HG02885 (cell line): Measurements from ENCODE around the gene HOXC9.
A peak's percentile ranks its signal among the peaks of the same experiment; 100 is the strongest.

Experiments used
- ATAC-seq: cut with Tn5 transposase; IDR thresholded peaks from one replicate; pipeline ENCODE4 v1.9.1; 2021; ENCODE audit warnings: mild to moderate bottlenecking; ENCODE audit not compliant: unreplicated experiment, poor library complexity

The HOXC9 gene

GRCh38 chr12:53975064-53975471 lies 24.9 kb upstream of the HOXC9 start:
- ATAC-seq = no peak

GRCh38 chr12:53975479-53976152 lies 24.3 kb upstream of the HOXC9 start:
- no peak for ATAC-seq

GRCh38 chr12:53976172-53976822 lies 23.7 kb upstream of the HOXC9 start:
- no peak for ATAC-seq

DNA sequence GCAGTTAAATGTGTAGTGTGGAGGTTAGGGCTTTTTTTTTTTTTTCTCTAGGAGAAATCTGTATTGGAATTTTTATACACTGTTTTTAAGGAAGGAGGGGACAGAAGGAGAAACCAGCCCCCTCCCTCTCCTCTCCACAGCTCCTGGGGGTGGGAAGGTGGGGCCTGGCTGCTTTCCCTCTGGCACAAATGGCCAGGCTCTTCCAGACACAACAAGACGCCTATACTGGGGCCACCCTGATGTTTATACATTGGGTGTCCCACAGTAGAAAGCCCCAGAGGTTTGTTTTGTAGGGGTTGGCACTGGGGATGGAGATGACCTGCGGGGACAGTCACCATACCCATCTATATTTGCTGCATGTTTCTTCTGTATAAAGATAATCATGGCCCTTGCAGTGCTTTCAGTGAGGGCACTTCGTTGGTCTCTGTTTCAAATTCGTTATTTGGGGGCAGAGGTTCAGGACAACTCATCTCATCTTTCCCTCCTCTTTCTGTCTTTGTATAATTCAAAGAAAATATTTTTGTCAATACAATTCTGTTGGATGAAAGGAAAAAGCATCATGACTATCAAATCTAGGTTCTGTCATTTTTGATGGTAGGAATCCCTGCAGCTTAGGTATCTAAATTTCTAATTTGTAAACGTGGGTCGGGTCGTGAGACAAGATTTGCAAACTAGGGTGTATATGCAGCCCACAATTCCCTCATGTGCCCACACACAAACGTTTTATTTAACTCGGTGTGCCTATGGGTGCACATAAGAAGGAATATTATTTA lies 23.0 kb upstream of the HOXC9 start:
- no peak for ATAC-seq

- ATAC-seq = no peak
Measured at GRCh38 chr12:53977596-53978445, 22.1 kb upstream of the HOXC9 start.

DNA sequence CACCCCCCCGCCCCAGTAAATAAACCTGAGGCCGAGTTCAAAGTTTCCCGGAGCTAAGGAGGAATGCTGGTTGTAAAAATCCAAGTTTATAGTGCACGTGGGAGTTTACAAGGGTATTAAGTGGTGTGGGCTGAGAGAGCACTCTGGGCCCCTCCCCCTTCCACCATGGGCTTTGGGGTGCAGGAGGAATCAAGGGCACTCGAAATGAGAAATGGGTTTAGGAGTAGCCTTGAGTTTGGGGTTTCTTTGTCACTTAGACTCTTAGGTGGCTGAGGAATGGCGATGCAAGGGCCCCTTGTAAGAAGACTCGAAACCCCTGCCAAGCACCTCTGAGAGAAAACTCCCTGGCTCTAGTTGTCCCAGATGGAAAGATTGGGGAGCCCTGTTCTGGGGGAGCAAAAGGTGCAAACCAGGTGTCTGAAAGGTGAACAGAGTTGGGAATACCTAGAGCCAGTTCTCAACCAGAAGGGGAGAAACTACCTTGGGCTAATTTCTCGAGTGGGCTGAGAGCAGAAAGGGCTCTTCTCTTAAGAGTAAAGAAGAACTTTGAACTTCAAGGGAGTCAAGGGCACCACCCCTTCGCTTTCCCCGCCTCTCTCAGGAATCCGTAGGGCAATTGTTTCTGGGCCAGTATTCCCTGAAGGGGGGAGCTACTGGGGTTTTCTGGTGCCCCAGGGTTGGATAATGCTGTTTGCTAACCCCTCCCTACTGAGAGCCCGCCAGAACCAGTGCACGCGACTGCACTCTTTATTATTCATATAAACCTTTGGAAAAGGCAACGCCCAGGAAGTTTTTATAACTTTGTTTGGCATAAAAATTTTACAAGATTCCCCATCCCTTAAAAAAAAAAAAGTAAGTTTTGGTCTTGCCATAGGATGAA lies 21.2 kb upstream of the HOXC9 start:
- ATAC-seq = no peak

DNA sequence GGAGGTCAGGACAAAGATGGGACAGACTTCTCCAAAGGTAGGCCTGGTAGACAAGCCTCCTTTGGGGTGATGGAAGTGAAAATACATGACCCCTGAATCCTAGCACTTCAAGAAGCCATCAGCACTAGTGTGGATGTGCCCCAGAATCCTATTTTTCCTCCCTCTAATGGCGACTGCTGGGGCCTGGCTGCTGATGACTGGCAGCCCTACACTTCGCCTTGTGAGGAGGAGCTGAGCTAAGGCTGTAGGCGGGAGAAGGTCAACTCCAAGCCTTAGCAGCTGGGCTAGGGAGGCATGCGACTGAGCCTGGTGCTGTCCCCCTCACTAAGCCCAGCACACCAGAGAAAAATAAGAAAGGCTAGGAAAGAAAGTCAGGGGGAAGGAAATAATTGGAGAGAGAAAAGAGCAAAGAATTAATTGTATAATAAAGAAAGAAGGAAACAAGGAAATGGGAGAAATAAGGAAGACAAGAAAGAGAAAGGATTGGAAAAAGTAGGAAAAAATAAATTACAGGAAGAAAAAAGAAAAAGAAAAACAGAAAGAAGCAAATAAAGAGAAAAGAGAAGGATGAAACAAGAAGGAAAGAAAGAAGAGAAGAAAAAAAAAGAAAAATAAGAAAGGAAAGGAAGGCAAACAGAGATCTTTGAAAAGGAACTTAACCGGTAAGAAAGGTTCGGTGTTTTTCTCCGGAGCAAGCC lies 19.7 kb upstream of the HOXC9 start:
- no peak for ATAC-seq

GRCh38 chr12:53980802-53981496 lies 19.0 kb upstream of the HOXC9 start:
- no peak for ATAC-seq

DNA sequence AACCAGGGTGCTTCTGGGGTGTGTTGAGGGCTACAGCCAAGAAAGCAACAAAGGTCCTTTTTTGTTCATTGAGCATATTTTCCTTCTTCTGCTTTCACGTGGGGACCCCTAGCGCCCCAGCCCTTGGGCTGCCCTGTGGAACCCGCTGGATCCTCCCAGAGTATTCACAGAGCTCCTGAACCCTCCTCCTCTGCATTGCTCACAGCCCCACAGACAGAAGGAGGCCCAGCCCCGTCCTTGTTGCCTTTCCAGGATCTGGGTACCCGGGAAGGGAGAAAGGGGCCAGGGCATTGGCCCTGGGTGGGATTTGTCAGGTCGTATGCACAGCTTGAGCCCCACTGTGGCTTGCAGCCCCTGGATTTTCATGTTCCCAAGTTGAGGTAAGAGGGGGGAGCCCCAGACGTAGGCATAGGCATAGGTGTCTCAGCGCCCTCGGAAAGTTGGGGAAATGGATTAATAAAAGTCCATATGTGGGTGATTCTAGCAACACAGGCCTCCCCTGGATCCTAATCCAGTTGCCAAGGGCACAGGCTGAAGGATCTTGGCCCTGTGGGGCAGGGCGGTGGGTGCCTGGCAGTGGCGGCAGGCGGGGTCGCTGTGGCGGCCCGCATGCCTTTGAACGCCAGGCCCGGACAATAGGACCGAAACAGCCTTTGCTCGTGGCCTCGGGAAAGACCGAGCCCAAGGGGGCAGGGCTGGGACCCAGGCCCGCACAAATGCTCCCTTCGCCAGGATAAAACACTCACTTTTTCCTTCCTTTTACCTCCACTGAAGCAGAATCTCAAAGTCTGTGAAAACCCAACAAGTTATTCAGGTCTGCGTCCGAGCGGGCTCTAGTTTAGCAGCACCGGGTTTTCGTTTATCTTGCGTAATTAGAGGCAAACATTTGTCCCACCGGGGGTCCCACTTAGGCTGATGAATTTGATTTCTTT lies 18.1 kb upstream of the HOXC9 start:
- no peak for ATAC-seq

DNA sequence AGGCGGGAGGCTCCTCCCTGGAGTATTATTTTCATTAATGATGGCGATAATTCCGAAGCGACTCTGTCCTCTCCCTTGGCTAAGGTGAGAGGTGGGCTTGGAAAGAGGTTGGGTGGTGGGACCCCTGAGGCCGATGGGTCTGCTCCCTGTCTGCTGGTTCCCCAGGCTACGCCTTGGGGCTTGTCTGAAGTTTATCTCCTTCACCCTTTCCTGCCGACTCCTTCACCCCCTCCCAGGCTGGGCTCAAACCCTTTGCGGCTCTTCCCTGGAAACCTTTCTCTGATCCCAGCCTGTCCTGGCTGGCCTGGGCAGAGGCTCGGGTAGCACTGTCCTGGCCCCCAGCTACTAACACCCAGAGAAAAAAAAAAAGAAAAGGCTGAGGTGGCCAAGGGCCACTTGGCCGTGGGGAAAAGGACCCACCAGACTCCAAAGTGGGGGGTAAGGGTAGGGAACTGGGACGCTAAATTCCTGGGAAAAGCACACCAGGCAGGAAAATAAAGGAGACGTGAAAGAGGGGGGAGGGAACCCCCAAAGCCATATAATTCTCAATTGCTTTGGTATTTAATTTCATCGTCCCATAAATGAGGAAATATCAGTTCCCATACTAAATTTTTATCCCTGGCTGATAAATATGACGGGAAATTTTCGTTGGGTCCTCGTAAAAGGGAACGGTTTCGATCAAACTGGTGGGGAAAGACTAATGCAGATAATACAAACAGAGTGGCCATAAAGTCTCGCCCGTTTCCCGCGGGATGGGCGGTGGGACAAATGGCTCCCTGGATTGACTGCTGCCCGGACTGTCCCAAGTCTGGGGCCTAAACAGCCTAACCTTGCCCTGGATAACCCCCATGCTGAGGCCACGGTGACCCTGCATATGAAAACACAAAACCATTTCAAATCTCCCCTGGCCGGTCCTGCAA lies 17.1 kb upstream of the HOXC9 start:
- ATAC-seq = no peak

GRCh38 chr12:53983568-53983949 lies 16.4 kb upstream of the HOXC9 start:
- ATAC-seq = no peak

GRCh38 chr12:53983950-53984572 lies 15.9 kb upstream of the HOXC9 start:
- no peak for ATAC-seq

DNA sequence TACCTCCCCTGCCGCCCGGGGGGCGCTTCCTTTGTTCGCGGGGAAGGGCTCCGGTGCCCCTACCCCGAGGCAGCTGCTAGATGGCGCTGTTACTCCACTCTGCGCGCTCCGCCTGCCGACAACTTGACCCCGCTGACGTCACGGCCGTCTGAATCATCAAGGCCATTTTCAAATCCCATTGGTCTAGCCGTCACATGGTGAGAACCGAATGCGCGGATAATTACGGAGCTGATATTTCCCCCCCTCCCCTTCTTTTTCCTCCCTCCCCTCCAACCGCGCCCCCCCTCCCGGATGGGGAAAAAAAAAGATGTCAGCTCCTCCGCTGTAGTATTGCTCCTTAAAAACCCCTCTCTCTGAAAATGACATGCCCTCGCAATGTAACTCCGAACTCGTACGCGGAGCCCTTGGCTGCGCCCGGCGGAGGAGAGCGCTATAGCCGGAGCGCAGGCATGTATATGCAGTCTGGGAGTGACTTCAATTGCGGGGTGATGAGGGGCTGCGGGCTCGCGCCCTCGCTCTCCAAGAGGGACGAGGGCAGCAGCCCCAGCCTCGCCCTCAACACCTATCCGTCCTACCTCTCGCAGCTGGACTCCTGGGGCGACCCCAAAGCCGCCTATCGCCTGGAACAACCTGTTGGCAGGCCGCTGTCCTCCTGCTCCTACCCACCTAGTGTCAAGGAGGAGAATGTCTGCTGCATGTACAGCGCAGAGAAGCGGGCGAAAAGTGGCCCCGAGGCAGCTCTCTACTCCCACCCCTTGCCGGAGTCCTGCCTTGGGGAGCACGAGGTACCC lies 14.9 kb upstream of the HOXC9 start, which contains the start of gene HOXC10:
TSS of gene HOXC10 (plus strand) at position 246 of the 791 bp plus-strand sequence. CDS start at position 360, 114 bp downstream.
- peak; percentile 76 for ATAC-seq

DNA sequence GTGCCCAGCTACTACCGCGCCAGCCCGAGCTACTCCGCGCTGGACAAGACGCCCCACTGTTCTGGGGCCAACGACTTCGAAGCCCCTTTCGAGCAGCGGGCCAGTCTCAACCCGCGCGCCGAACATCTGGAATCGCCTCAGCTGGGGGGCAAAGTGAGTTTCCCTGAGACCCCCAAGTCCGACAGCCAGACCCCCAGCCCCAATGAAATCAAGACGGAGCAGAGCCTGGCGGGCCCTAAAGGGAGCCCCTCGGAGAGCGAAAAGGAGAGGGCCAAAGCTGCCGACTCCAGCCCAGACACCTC lies 14.3 kb upstream of the HOXC9 start:
- ATAC-seq = no peak

DNA sequence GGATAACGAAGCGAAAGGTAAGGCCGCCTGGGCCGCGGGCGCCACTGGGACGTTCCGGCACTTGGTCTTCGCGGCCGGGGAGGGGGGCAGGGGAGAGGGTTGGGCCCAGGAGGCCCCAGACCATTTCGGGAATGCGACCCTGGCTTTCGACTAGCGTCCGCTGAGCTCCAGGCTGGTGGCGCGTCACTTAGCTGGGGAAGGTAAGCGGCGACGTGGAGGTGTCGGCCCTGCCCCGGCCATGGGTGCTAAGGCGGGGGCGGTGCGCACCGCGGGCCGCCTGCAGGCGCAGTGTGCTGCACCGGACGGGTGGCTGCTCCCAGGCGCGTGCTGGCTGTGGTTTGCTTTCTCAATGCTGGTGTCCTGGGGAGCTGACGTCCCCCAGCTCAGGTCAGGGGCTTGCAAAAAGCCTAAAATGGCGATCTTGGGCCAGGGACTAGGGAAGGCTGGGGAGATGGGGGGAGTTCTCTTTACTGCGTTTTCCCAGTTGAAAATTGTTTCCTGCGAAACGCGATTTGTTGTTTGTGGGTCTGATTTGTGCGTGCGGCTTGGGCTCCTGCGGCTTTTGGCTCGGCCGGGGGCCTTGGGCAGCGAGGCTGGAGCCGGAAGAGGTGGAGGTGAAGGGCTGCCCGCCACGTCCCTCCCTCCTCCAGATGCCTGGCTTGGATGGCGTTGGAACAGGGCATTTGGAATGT lies 13.8 kb upstream of the HOXC9 start:
- ATAC-seq = no peak
